ENCODE data around the gene NPHS1.

DNA sequence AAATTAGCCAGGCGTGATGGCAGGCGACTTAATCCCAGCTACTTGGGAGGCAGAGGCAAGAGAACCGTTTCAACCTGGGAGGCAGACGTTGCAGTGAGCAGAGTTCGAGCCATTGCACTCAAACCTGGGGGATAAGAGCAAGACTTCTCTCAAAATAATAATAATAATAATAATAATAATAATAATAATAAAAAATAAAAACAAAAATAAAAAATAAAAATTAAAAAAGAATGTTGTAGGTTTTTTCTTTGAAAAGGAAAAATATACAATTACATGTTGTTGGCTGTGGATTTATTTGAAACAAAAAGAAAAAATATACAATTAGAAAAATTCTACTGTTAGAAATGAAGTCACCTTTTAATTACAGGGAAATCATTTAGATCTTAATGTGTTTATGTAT, 28.2 kb downstream of the NPHS1 start:
- TF ChIP-seq, protein P1, sequence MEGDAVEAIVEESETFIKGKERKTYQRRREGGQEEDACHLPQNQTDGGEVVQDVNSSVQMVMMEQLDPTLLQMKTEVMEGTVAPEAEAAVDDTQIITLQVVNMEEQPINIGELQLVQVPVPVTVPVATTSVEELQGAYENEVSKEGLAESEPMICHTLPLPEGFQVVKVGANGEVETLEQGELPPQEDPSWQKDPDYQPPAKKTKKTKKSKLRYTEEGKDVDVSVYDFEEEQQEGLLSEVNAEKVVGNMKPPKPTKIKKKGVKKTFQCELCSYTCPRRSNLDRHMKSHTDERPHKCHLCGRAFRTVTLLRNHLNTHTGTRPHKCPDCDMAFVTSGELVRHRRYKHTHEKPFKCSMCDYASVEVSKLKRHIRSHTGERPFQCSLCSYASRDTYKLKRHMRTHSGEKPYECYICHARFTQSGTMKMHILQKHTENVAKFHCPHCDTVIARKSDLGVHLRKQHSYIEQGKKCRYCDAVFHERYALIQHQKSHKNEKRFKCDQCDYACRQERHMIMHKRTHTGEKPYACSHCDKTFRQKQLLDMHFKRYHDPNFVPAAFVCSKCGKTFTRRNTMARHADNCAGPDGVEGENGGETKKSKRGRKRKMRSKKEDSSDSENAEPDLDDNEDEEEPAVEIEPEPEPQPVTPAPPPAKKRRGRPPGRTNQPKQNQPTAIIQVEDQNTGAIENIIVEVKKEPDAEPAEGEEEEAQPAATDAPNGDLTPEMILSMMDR (IDR thresholded peaks at IDR 0.05; ENCODE audit: poor library complexity, severe bottlenecking): no peak
- TF ChIP-seq EP300 (conservative IDR thresholded peaks at IDR 0.05; ENCODE audit: poor library complexity, severe bottlenecking): no peak
- TF ChIP-seq RAD21 (conservative IDR thresholded peaks at IDR 0.05): no peak
- no peak for TF ChIP-seq MXI1 (conservative IDR thresholded peaks at IDR 0.05; ENCODE audit: poor library complexity, severe bottlenecking)
- TF ChIP-seq EZH2 (IDR thresholded peaks at IDR 0.05; ENCODE audit: borderline replicate concordance, insufficient read depth, low read length, poor library complexity, severe bottlenecking): no peak
- TF ChIP-seq TAF1 (IDR thresholded peaks at IDR 0.05; ENCODE audit: low read depth): no peak

Measured in neural cell (in vitro differentiated cells).